Measurements from ENCODE around the gene KREMEN1. TPM values are rescaled to one million over a fixed set of nuclear protein-coding genes. Genes with fewer than 3 reads are reported as not detected.
A peak's percentile ranks its signal among the peaks of the same experiment; 100 is the strongest.

The KREMEN1 gene
- total and polyA plus RNA-seq, 9 of the 15 experiments (the other 6 are each of a cell fraction or from before 2014, with no cell fraction given) = 0.69 to 11.5 (median 4.3) TPM

- TF ChIP-seq CBFA2T2 (conservative IDR thresholded peaks at IDR 0.05) (peak; percentile 59), EGR1 (conservative IDR thresholded peaks at IDR 0.05) (0 out of 2 replicates have a peak, but pooled peaks have one; percentile 11), FOXK1 (CRISPR knock-in tag; IDR thresholded peaks at IDR 0.05; ENCODE audit: borderline replicate concordance) (no peak), BACH1 (tag; IDR thresholded peaks at IDR 0.05) (peak; percentile 70; the same call in 1 of the 2 replicates), MAZ (CRISPR knock-in tag; conservative IDR thresholded peaks at IDR 0.05 in 1 of 2, IDR thresholded peaks at IDR 0.05 in 1 of 2) (0 out of 4 replicates have a peak, but pooled peaks of 1 of the 2 experiments have one; percentile 48), ZNF644 (tag; IDR thresholded peaks at IDR 0.05; ENCODE audit: low read depth) (peak; percentile 89), ZFP30 (CRISPR knock-in tag; IDR thresholded peaks at IDR 0.05; ENCODE audit: borderline replicate concordance) (no peak), ZNF41 (CRISPR knock-in tag; conservative IDR thresholded peaks at IDR 0.05) (peak; percentile 26; the same call in 1 of the 2 replicates), ETV1 (tag; conservative IDR thresholded peaks at IDR 0.05; ENCODE audit: low read depth) (peak; percentile 71), MEIS2 (IDR thresholded peaks at IDR 0.05; ENCODE audit: partially characterized antibody) (peak; percentile 81), KLF6 (CRISPR knock-in tag; IDR thresholded peaks at IDR 0.05; ENCODE audit: borderline replicate concordance) (peak; percentile 61; the same call in 1 of the 2 replicates), ETV5 (CRISPR knock-in tag; IDR thresholded peaks at IDR 0.05; ENCODE audit: low read depth) (peak; percentile 85), TCF3 (CRISPR knock-in tag; IDR thresholded peaks at IDR 0.05) (peak; percentile 82), E2F8 (IDR thresholded peaks at IDR 0.05; ENCODE audit: low read depth, partially characterized antibody) (no peak), FOSL1 (tag; conservative IDR thresholded peaks at IDR 0.05) (0 out of 2 replicates have a peak, but pooled peaks have one; percentile 17), GATAD2A (IDR thresholded peaks at IDR 0.05) (no peak), HOMEZ (CRISPR knock-in tag; IDR thresholded peaks at IDR 0.05) (no peak), SMAD3 (CRISPR knock-in tag; conservative IDR thresholded peaks at IDR 0.05) (0 out of 2 replicates have a peak, but pooled peaks have one; percentile 3), NR2C2 (CRISPR knock-in tag; IDR thresholded peaks at IDR 0.05) (no peak), NR2C2 (tag; IDR thresholded peaks at IDR 0.05) (peak; percentile 12; the same call in 1 of the 2 replicates), POLR2A (conservative IDR thresholded peaks at IDR 0.05) (0 out of 2 replicates have a peak, but pooled peaks have one; percentile 31), NFXL1 (CRISPR knock-in tag; IDR thresholded peaks at IDR 0.05) (peak; percentile 58; the same call in 1 of the 2 replicates)
- TF ChIP-seq, protein P1, sequence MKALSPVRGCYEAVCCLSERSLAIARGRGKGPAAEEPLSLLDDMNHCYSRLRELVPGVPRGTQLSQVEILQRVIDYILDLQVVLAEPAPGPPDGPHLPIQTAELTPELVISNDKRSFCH (CRISPR knock-in tag; IDR thresholded peaks at IDR 0.05) = no peak
- TF ChIP-seq, protein P1 (tag; IDR thresholded peaks at IDR 0.05) = peak; percentile 83
These were observed 24.2 kb downstream of the KREMEN1 start (continued) for GRCh38 chr22:29096736-29097669.
